Mesendoderm (in vitro differentiated cells): ENCODE measurements around the gene MAP1B.

Experiments
- DNase-seq: peaks from one replicate; pipeline ENCODE4 v3.0.0; 2013
- H2AK5ac ChIP-seq: 2 replicates; pipeline ENCODE4 v1.6.1; 2013; ENCODE audit warnings: low read length, inconsistent platforms
- H2BK120ac ChIP-seq: 2 replicates; pipeline ENCODE4 v1.6.1; 2013; ENCODE audit warnings: low read depth, mild to moderate bottlenecking, low read length, moderate library complexity, mixed read lengths
- H2BK15ac ChIP-seq: replicated peaks from 2 replicates; pipeline ENCODE4 v1.6.1; 2013; ENCODE audit warnings: low read depth, mild to moderate bottlenecking, moderate library complexity
- H2BK5ac ChIP-seq: 2 replicates; pipeline ENCODE4 v1.6.1; 2013; ENCODE audit warnings: low read length, inconsistent platforms
- H3K18ac ChIP-seq: 2 replicates; pipeline ENCODE4 v1.6.1; 2013; ENCODE audit warnings: mild to moderate bottlenecking, low read length, mixed read lengths
- H3K23ac ChIP-seq: one replicate; pipeline ENCODE4 v1.6.1; 2013; ENCODE audit warnings: low read length
- H3K27ac ChIP-seq: 2 replicates; pipeline ENCODE4 v1.5.1; 2013; ENCODE audit warnings: low read depth, mild to moderate bottlenecking, inconsistent platforms, low read length, moderate library complexity
- H3K27me3 ChIP-seq: 2 replicates; pipeline ENCODE4 v1.6.1; 2013; ENCODE audit warnings: low read length, control low read depth, mild to moderate bottlenecking, inconsistent platforms; ENCODE audit not compliant: insufficient read depth, poor library complexity
- H3K36me3 ChIP-seq: 2 replicates; pipeline ENCODE4 v1.6.1; 2013; ENCODE audit warnings: low read length, inconsistent platforms; ENCODE audit not compliant: control insufficient read depth, insufficient read depth
- H3K4ac ChIP-seq: one replicate; pipeline ENCODE4 v1.6.1; 2013; ENCODE audit warnings: low read depth, mild to moderate bottlenecking, low read length, moderate library complexity
- H3K4me1 ChIP-seq: 2 replicates; pipeline ENCODE4 v1.6.1; 2013; ENCODE audit warnings: low read depth, low read length, inconsistent platforms; ENCODE audit not compliant: control insufficient read depth
- H3K4me2 ChIP-seq: 2 replicates; pipeline ENCODE4 v1.6.1; 2013; ENCODE audit warnings: low read length
- H3K4me3 ChIP-seq: 2 replicates; pipeline ENCODE4 v1.5.1; 2013; ENCODE audit warnings: mild to moderate bottlenecking, low read length
- H3K56ac ChIP-seq: one replicate; pipeline ENCODE4 v1.6.1; 2013; ENCODE audit warnings: low read length
- H3K79me1 ChIP-seq: 2 replicates; pipeline ENCODE4 v1.6.1; 2013; ENCODE audit warnings: low read length, inconsistent platforms
- H3K79me2 ChIP-seq: 2 replicates; pipeline ENCODE4 v1.6.1; 2013; ENCODE audit warnings: mild to moderate bottlenecking, low read length; ENCODE audit not compliant: control insufficient read depth, insufficient read depth
- H3K9ac ChIP-seq: 2 replicates; pipeline ENCODE4 v1.6.1; 2013; ENCODE audit warnings: low read length, inconsistent platforms
- H4K5ac ChIP-seq: one replicate; pipeline ENCODE4 v1.6.1; 2013; ENCODE audit warnings: low read length
- H4K8ac ChIP-seq: one replicate; pipeline ENCODE4 v1.6.1; 2013; ENCODE audit warnings: low read depth, mild to moderate bottlenecking, control low read depth, low read length, moderate library complexity
- whole genome bisulfite sequencing: extraction: QIAGEN DNeasy Blood & Tissue Kit; methylation state at CpG from one replicate; pipeline ENCODE4 v1.1.7; 2013; ENCODE audit warnings: low lambda C conversion rate, missing lambda C conversion rate; ENCODE audit not compliant: insufficient coverage; ENCODE audit errors: extremely low coverage; 5-methylcytosine and 5-hydroxymethylcytosine counted together

Gene MAP1B

GRCh38 chr5:72106817-72107130 is 501 bp upstream of the MAP1B start:
- Histone ChIP-seq H3K4ac (no peak overlapping the region), H3K23ac (no peak overlapping the region), H3K56ac (peak overlapping the region; percentile 77), H2BK120ac (no peak overlapping the region), H3K4me1 (peaks cover 13% of the 10 kb centered on the region), H3K79me2 (peaks cover 30% of the 10 kb centered on the region), H2AK5ac (no peak overlapping the region), H3K4me2 (peak overlapping the region; percentile 44), H2BK5ac (peak overlapping the region; percentile 3), H3K36me3 (no peaks in the 10 kb centered on the region), H3K27ac (peak overlapping the region; percentile 60), H3K79me1 (peaks cover 14% of the 10 kb centered on the region), H3K9ac (peak overlapping the region; percentile 63), H4K8ac (no peak overlapping the region), H4K5ac (no peak overlapping the region), H3K27me3 (no peaks in the 10 kb centered on the region), H2BK15ac (no peak overlapping the region), H3K4me3 (no peak overlapping the region), H3K18ac (no peak overlapping the region)
- no CpG with 5 or more reads among the region's 11 CpGs for WGBS
- DNase-seq: no peak

DNA sequence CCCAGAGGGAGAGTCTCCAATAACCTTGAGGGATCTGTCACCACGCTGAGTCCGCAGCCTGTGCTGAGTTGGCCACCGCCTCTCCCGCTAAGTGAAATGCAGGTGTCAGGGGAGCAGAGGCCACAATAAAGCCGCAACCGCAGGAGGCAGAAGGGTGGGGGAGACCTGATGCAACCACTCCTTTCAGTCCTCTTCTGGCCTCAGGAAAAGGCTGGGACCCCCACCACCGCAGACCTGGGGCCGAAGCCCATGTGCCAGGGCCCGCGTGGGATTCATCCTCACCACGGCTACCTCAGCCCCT is 576 bp downstream of the MAP1B start:
- Histone ChIP-seq H3K79me2 (peaks cover 39% of the 10 kb centered on the region), H3K9ac (peak overlapping the region; percentile 88), H3K79me1 (peaks cover 19% of the 10 kb centered on the region), H3K4me2 (peak overlapping the region; percentile 82), H4K5ac (no peak overlapping the region), H3K36me3 (no peaks in the 10 kb centered on the region), H4K8ac (no peak overlapping the region), H2BK5ac (peak overlapping the region; percentile 74), H3K27ac (peak overlapping the region; percentile 28), H3K18ac (peak overlapping the region; percentile 77), H3K23ac (no peak overlapping the region), H3K27me3 (no peaks in the 10 kb centered on the region), H3K4me3 (peak overlapping the region; percentile 67), H3K4ac (peak overlapping the region; percentile 86), H3K56ac (peak overlapping the region; percentile 94), H2BK15ac (no peak overlapping the region), H3K4me1 (peaks cover 13% of the 10 kb centered on the region), H2BK120ac (no peak overlapping the region), H2AK5ac (no peak overlapping the region)
- WGBS: no CpG with 5 or more reads among the region's 11 CpGs
- peak; percentile 70 for DNase-seq

- Histone ChIP-seq H3K27me3 (no peaks in the 10 kb centered on the region), H3K56ac (peak overlapping the region; percentile 94), H4K5ac (no peak overlapping the region), H2BK15ac (no peak overlapping the region), H4K8ac (no peak overlapping the region), H2BK5ac (peak overlapping the region; percentile 74), H3K4me2 (peak overlapping the region; percentile 82), H3K36me3 (no peaks in the 10 kb centered on the region), H2BK120ac (peak overlapping the region; percentile 16), H2AK5ac (no peak overlapping the region), H3K4me3 (peak overlapping the region; percentile 67), H3K18ac (peak overlapping the region; percentile 77), H3K79me1 (peaks cover 19% of the 10 kb centered on the region), H3K79me2 (peaks cover 39% of the 10 kb centered on the region), H3K9ac (peak overlapping the region; percentile 88), H3K23ac (no peak overlapping the region), H3K4me1 (peaks cover 13% of the 10 kb centered on the region), H3K4ac (peak overlapping the region; percentile 86), H3K27ac (peak overlapping the region; percentile 28)
- WGBS: no CpG with 5 or more reads among the region's 72 CpGs
- DNase-seq: peak; percentile 90
Measured at GRCh38 chr5:72108202-72109061, 1.2 kb downstream of the MAP1B start.

DNA sequence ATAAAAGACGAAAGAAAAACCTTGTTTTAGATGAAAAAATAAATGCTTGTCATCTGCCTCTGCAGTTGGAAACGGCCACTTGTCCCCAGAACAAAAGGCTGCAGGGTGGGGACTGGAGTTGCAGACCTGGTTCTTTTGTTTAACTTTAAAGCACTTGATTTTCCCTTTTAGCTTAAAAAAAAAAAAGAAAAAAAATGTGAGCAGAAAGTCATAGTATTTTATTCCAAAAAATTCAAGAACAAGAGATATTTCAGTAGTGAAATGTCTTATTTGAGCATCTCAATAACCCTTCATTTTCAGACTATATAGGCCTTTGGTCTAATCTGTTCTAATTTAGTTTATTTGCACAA is 1.8 kb downstream of the MAP1B start:
- H3K27ac ChIP-seq: peak overlapping the region; percentile 28
- no peak overlapping the region for H2BK120ac ChIP-seq
- H2AK5ac ChIP-seq: no peak overlapping the region
- peak overlapping the region; percentile 94 for H3K56ac ChIP-seq
- H3K9ac ChIP-seq: peak overlapping the region; percentile 88
- H3K79me1 ChIP-seq: peaks cover 19% of the 10 kb centered on the region
- H4K5ac ChIP-seq: no peak overlapping the region
- no peak overlapping the region for H3K23ac ChIP-seq
- no peak overlapping the region for H4K8ac ChIP-seq
- peak overlapping the region; percentile 67 for H3K4me3 ChIP-seq
- peak overlapping the region; percentile 77 for H3K18ac ChIP-seq
- H3K4me2 ChIP-seq: peak overlapping the region; percentile 48
- no peak for DNase-seq
- no peak overlapping the region for H2BK5ac ChIP-seq
- no peak overlapping the region for H2BK15ac ChIP-seq
- H3K4me1 ChIP-seq: peaks cover 13% of the 10 kb centered on the region
- no CpG with 5 or more reads among the region's 2 CpGs for WGBS
- peaks cover 43% of the 10 kb centered on the region for H3K79me2 ChIP-seq
- no peaks in the 10 kb centered on the region for H3K36me3 ChIP-seq
- no peak overlapping the region for H3K4ac ChIP-seq
- no peaks in the 10 kb centered on the region for H3K27me3 ChIP-seq

- Histone ChIP-seq H3K27me3 (no peaks in the 10 kb centered on the region), H3K27ac (no peak overlapping the region), H3K4me2 (peak overlapping the region; percentile 43), H3K79me1 (peaks cover 21% of the 10 kb centered on the region), H4K5ac (no peak overlapping the region), H3K4ac (no peak overlapping the region), H3K23ac (no peak overlapping the region), H3K56ac (peak overlapping the region; percentile 63), H4K8ac (no peak overlapping the region), H3K36me3 (no peaks in the 10 kb centered on the region), H3K18ac (peak overlapping the region; percentile 64), H3K4me1 (peaks cover 15% of the 10 kb centered on the region), H3K79me2 (peaks cover 45% of the 10 kb centered on the region), H3K4me3 (no peak overlapping the region), H2BK15ac (no peak overlapping the region), H2BK5ac (no peak overlapping the region), H2BK120ac (no peak overlapping the region), H3K9ac (peak overlapping the region; percentile 46), H2AK5ac (no peak overlapping the region)
- WGBS: no CpG with 5 or more reads among the region's 10 CpGs
- DNase-seq: peak; percentile 60
Measured at GRCh38 chr5:72109625-72110024, 2.4 kb downstream of the MAP1B start.
